IPS-18c (cell line): ENCODE data around the gene MRPS18B.

ENCODE experiments used
- H3K4me3 ChIP-seq: 2 replicates; pipeline ENCODE4 v1.7.0; 2013; ENCODE audit warnings: low read depth, mild to moderate bottlenecking, low read length, moderate library complexity; ENCODE audit not compliant: insufficient read depth
- H3K9me3 ChIP-seq: one replicate; pipeline ENCODE4 v1.6.1; 2013; ENCODE audit warnings: mild to moderate bottlenecking, low read length, moderate library complexity; ENCODE audit not compliant: control insufficient read depth, insufficient read depth

The MRPS18B gene

DNA sequence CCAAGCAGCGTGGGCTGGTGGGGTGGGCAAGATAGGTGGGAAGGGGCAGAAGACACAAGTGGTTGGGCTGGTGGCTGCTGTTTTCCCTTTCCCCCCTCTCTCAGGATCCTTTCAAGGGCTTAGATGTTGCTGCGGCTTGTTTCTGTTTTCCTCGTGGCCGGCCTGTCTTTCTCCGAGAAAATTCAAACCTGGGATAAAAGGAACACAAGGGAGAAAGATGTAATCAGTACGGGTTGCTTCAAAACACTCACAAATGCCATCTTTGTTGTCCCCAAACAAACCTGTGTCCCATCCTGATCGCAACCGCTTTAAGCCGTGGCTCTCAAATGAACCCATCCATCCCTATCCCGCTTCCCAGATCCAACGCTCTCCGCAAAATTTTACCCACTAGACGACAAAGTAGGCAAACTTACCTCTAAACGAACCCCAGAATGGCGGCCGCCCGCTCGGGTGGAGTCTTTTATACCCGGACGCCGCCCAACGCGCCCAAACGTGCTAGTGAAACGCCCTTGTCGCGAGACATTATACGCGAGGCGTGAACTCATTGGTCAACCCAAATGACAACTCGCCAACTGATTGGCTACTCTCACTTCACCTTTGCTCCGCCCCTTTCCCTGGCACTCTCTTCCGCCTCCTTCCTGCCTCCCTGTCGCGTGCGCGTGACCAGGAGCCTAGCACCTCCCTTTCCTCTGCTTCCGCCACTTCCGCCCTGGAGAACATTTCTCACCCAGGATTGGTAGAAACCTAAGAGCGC lies 652 bp upstream of the MRPS18B start, which contains the start of gene PPP1R10:
PPP1R10 (minus strand) TSS at position 433 of the 754 bp plus-strand sequence. CDS start 7,299 bp downstream, outside the sequence.
- H3K4me3 ChIP-seq: peak within 1 kb of the TSS; percentile 95
- H3K9me3 ChIP-seq: no peaks in the 10 kb centered on the region

DNA sequence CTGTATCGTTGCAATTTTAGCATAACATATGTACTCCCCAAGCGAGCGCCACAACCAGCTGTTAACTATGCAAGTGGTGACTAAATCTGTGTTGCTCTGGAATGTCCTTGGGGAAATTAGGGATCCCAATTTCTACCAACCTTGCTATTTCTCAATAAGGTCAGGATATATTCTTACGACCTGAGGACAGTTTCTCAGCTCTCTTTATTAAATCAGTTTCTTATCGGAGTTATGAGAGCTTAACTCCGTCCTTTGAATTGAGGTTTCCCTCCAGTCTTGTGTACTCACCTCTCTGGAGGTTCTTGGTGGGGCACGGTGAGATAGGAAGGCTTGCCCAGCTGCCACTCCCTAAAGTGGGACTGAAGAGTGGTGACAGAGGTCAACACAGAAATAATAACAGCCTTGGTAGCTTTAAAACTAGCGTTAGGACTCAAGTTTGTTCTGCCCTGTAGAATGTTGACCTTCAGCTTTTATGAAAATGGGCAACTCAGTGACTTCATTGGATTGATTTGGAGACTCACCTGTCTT lies 694 bp downstream of the MRPS18B start:
- peak overlapping the region; percentile 57 for H3K4me3 ChIP-seq
- H3K9me3 ChIP-seq: no peaks in the 10 kb centered on the region

- H3K9me3 ChIP-seq: no peaks in the 10 kb centered on the region
- no peak overlapping the region for H3K4me3 ChIP-seq
These were observed 1.9 kb downstream of the MRPS18B start for GRCh38 chr6:30619561-30619960.

GRCh38 chr6:30625511-30625910 lies 7.9 kb downstream of the MRPS18B start:
- H3K9me3 ChIP-seq: no peaks in the 10 kb centered on the region
- no peak overlapping the region for H3K4me3 ChIP-seq

- peak within 1 kb of the TSS; percentile 84 for H3K4me3 ChIP-seq
- H3K9me3 ChIP-seq: no peaks in the 10 kb centered on the region
These were observed 9.1 kb downstream of the MRPS18B start, which contains the start of gene ATAT1 for GRCh38 chr6:30626484-30627366. Gene ATAT1, plus strand, starts transcription at chr6:30626874.

GRCh38 chr6:30635834-30636233 lies 18.2 kb downstream of the MRPS18B start:
- peaks cover 2% of the 10 kb centered on the region for H3K9me3 ChIP-seq
- no peak overlapping the region for H3K4me3 ChIP-seq

DNA sequence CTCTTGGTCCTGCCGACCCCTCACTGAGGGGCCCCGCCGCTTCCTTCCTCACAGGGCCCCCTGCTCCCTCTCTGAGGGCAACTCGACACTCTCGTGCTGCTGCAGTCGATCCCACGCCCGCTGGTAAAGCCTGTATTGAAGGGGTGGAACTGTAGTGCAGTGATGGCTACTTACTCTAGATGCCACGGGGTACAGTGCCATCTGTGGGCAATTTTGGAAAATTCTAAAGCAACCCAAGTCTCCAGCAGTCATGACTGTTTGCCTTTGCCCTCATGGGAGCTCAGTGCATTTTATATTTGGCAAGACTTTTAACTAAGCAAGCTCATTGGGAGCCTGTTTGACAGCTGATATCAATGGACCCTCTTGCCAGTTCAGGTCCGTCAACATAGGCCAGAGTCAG lies 22.8 kb downstream of the MRPS18B start:
- peaks cover 2% of the 10 kb centered on the region for H3K9me3 ChIP-seq
- H3K4me3 ChIP-seq: no peak overlapping the region

GRCh38 chr6:30641048-30641447 lies 23.4 kb downstream of the MRPS18B start:
- Histone ChIP-seq H3K4me3 (no peak overlapping the region), H3K9me3 (peaks cover 2% of the 10 kb centered on the region)

GRCh38 chr6:30643656-30644055 lies 26.0 kb downstream of the MRPS18B start:
- no peak overlapping the region for H3K4me3 ChIP-seq
- H3K9me3 ChIP-seq: peaks cover 2% of the 10 kb centered on the region

- Histone ChIP-seq H3K4me3 (no peak overlapping the region), H3K9me3 (no peaks in the 10 kb centered on the region)
These were observed 27.1 kb downstream of the MRPS18B start for GRCh38 chr6:30644769-30645168.

- H3K9me3 ChIP-seq: no peaks in the 10 kb centered on the region
- peak overlapping the region; percentile 95 for H3K4me3 ChIP-seq
These were observed 28.3 kb downstream of the MRPS18B start for GRCh38 chr6:30645989-30646388.

- Histone ChIP-seq H3K9me3 (no peaks in the 10 kb centered on the region), H3K4me3 (peak within 1 kb of the TSS; percentile 95)
These were observed 29.0 kb downstream of the MRPS18B start, which contains the start of gene C6orf136 for GRCh38 chr6:30646450-30647241. Gene C6orf136, plus strand, starts transcription at chr6:30647133. Its CDS starts 99 bp downstream, at chr6:30647232.

DNA sequence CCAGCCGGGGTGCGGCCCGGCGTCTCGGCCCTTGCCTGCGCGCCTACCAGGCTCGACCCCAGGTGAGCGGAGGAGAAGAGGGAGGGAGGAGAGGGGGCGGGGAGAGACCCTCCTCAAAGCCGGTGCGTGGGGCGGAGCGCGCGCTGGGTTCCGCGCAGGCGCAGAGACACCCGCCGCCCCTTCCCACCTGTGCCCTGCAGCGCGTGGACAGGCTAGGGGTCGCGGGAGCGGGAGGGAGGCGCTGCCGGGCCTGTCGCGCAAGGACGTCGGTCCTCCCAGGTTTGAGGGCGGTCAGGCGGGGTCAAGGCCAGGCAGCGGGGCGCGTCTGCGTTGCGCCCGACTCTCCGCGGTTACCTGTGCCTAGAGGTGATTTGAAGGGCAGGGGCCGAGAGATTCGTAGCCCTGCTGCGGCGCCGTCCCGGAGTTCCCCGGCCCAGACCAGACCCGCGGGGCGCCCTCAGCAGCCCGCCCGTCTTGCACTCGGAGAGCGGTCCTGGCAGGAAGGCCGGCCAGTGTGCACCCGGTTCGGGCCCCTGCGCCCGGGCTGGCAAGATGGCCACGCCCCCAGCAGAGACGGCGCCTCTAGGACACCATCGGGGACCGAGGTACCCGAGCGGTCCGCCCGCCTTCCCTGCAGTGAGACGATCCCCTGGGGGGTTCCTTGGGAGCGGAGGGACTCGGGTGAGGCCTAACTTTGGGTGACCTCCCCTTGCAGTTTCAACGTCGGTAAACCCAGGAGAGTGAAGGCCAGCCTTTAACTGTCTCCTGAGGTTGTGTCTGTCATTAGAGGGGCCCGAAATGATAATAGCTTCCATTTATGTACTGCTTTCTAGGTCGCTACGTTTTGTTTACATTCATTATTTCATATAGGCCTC lies 29.8 kb downstream of the MRPS18B start:
- Histone ChIP-seq H3K4me3 (peak overlapping the region; percentile 95), H3K9me3 (no peaks in the 10 kb centered on the region)

DNA sequence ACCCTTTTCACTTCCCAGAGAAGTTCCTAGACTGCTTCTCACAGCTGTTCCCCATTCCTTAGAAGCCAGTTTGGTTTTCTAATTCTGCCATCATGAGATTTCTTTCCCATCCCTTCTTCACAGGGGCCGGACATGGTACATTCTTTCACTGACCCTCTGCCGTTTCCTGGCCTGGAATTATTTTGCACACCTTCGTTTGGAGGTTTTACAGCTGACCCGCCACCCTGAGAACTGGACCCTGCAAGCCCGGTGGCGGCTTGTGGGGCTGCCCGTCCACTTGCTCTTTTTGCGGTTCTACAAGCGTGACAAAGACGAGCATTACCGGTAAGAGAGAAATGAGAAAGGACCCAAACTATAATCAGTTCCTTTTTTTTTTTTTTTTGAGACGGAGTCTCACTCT lies 33.5 kb downstream of the MRPS18B start:
- Histone ChIP-seq H3K4me3 (no peak overlapping the region), H3K9me3 (no peaks in the 10 kb centered on the region)

GRCh38 chr6:30654798-30655742 lies 37.4 kb downstream of the MRPS18B start:
- H3K9me3 ChIP-seq: no peaks in the 10 kb centered on the region
- no peak overlapping the region for H3K4me3 ChIP-seq
